ENCODE results near the gene GALK2. TPM values are rescaled to one million over a fixed set of nuclear protein-coding genes. Genes with fewer than 3 reads are reported as not detected.
A peak's percentile ranks its signal among the peaks of the same experiment; 100 is the strongest.

Gene GALK2
- total and polyA plus RNA-seq, 8 donors = 9.3 to 28.0 (median 16.6) TPM

- ATAC-seq (no peak), FAIRE-seq (no peak), DNase-seq (no peak)
- H3K36me3 ChIP-seq = no peaks in the 10 kb centered on the region
- H3K4me1 ChIP-seq = no peaks in the 10 kb centered on the region
- no peaks in the 10 kb centered on the region for H3K9me3 ChIP-seq
- H3K27ac ChIP-seq = no peak overlapping the region
- no peaks in the 10 kb centered on the region for H3K27me3 ChIP-seq
- no peak for TF ChIP-seq CTCF (IDR thresholded peaks at IDR 0.05)
- no peak overlapping the region for H3K4me3 ChIP-seq
- 97 to 100% methylated on average over 1 of the region's 1 CpG for WGBS, 2 donors
- intact Hi-C loops (cut with DNase I) = no loop called here
These were observed 15.4 kb downstream of the GALK2 start for GRCh38 chr15:49185473-49185872.

- Histone ChIP-seq H3K4me1 (no peaks in the 10 kb centered on the region), H3K9me3 (no peaks in the 10 kb centered on the region), H3K27ac (no peak overlapping the region), H3K27me3 (no peaks in the 10 kb centered on the region), H3K36me3 (no peaks in the 10 kb centered on the region), H3K4me3 (no peak overlapping the region)
- ATAC-seq (peak; percentile 79 to 92 (median 89)), FAIRE-seq (no peak), DNase-seq (peak in 3 of 6 donors; percentile 22 to 25 (median 23))
- TF ChIP-seq CTCF (IDR thresholded peaks at IDR 0.05) = no peak
- intact Hi-C loops (cut with DNase I) = no loop called here
- WGBS, 2 donors = 38 to 43% methylated on average over 2 of the region's 2 CpGs
These were observed 17.6 kb downstream of the GALK2 start for GRCh38 chr15:49187549-49188245.

- Histone ChIP-seq H3K36me3 (no peaks in the 10 kb centered on the region), H3K9me3 (no peaks in the 10 kb centered on the region), H3K27ac (no peak overlapping the region), H3K4me1 (no peaks in the 10 kb centered on the region), H3K27me3 (no peaks in the 10 kb centered on the region), H3K4me3 (no peak overlapping the region)
- FAIRE-seq = no peak
- DNase-seq = no peak
- intact Hi-C loops (cut with DNase I) = no loop called here
- 94% methylated on average over 2 of the region's 2 CpGs for WGBS, 2 donors
- no peak for ATAC-seq
- TF ChIP-seq CTCF (IDR thresholded peaks at IDR 0.05) = no peak
These were observed 18.9 kb downstream of the GALK2 start for GRCh38 chr15:49188933-49189332.

GRCh38 chr15:49189631-49190030 is 19.6 kb downstream of the GALK2 start:
- no peaks in the 10 kb centered on the region for H3K4me1 ChIP-seq
- no peaks in the 10 kb centered on the region for H3K36me3 ChIP-seq
- no peak for ATAC-seq
- no peaks in the 10 kb centered on the region for H3K27me3 ChIP-seq
- no peak for TF ChIP-seq CTCF (IDR thresholded peaks at IDR 0.05)
- FAIRE-seq = no peak
- no peak overlapping the region for H3K27ac ChIP-seq
- intact Hi-C loops (cut with DNase I) = no loop called here
- no peaks in the 10 kb centered on the region for H3K9me3 ChIP-seq
- DNase-seq = no peak
- no peak overlapping the region for H3K4me3 ChIP-seq
- WGBS, 2 donors = 92 to 99% methylated on average over 2 of the region's 2 CpGs

GRCh38 chr15:49190586-49190985 is 20.5 kb downstream of the GALK2 start:
- FAIRE-seq (no peak), DNase-seq (no peak), ATAC-seq (no peak)
- H3K27ac ChIP-seq = no peak overlapping the region
- H3K4me1 ChIP-seq = peaks cover 0 to 2% (median 0%) of the 10 kb centered on the region in 3 donors
- H3K9me3 ChIP-seq = no peaks in the 10 kb centered on the region
- intact Hi-C loops (cut with DNase I) = no loop called here
- H3K27me3 ChIP-seq = no peaks in the 10 kb centered on the region
- no peak for TF ChIP-seq CTCF (IDR thresholded peaks at IDR 0.05)
- no peak overlapping the region for H3K4me3 ChIP-seq
- 86 to 92% methylated on average over 2 of the region's 2 CpGs for WGBS, 2 donors
- no peaks in the 10 kb centered on the region for H3K36me3 ChIP-seq

All from pancreas (tissue), 10 donors.